CD4-positive, alpha-beta T cell treated with Interleukin-17A for 1 hour (primary cell): ENCODE measurements around the gene DTNA.
A peak's percentile ranks its signal among the peaks of the same experiment; 100 is the strongest.
"Not testable (repeated sequence)": the region's sequence is repeated elsewhere in the genome, so short reads cannot be mapped to it uniquely, and the experiment has no call there.

Experiments used
- DNase-seq: peaks from one replicate; pipeline ENCODE4 v3.0.0-alpha.2; 2020

DTNA gene

DNA sequence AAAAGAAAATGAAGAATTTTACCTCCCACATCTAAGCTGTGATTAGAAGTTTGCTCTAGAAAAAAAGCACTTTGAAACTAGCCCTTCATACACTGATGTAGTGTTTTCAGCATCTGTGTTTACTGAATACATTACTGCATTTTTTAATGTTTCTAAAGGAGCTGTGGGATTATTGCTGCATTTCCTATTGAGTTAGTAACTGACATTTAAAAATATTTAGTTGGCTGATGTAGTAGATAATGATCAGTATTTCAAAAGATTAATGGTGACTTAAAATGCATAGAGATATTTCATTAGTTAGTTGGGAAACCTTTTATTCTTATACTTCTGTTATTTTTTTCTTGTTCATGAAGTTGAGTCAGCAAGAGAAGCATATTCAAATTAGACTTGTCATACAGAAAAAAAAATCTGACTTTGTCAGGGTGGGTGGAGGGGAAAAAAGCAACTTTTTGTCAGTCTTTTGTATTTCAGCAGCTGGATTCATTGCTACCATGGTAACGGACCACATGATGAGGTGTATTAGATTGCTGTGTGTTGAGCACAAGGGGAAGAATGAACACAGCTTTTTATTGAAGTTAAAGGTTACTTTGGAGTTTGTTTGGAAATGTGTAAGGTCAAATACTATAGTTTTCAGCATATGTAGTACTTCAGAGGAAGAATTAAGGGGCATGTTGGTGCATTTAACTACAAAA, at the start of gene DTNA:
Gene DTNA (plus strand): TSS at position 549 of the 692 bp plus-strand sequence. CDS start 45,679 bp downstream, outside the sequence.
- DNase-seq: no peak

DNA sequence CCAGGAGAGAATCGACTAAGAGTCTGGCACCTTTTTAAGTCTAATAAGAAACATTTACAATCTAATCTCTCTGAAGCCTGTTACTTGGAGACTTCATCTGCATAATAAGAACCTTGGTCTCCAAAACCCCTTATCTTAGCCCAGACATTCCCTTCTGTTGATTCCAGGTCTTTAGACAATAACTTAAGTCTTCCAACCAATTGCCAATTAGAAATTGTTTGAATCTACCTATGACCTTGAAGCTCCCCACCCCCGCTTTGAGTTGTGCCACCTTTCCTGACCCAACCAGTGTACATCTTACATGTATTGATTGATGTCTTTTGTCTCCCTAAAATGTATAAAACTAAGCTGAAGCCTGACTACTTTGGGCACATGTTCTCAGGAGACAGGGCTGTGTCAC, 49.5 kb upstream of the DTNA start:
- DNase-seq: no peak

DNA sequence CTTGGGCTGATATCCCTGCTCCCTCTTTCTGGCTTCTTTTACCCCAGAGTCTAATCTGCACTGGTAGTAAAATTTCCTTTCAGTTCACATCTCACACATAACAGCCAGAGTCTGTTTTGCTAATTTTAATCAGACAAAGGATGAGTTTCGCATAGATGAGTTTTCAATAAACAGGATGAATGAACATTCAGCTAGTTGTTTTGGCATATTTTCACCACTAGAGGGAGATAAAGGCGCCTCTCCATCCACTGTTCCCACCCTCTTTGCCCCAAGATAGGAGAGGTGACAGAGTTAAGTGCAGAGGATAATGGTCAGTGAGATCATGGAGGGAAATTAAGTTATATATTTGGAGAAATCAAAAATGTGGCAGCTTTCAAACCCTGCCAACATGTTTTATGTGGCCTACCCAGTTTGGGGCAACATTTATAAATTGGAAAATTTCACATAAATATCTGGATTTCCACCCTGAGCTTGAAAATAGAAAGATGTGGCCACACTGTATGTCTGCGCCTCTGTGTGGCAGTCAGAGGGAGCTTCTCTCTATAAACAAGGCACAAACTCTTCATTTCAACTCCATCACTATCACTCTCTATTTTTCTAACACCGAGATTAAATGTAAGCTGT, 48.5 kb upstream of the DTNA start:
- DNase-seq: peak; percentile 20

DNA sequence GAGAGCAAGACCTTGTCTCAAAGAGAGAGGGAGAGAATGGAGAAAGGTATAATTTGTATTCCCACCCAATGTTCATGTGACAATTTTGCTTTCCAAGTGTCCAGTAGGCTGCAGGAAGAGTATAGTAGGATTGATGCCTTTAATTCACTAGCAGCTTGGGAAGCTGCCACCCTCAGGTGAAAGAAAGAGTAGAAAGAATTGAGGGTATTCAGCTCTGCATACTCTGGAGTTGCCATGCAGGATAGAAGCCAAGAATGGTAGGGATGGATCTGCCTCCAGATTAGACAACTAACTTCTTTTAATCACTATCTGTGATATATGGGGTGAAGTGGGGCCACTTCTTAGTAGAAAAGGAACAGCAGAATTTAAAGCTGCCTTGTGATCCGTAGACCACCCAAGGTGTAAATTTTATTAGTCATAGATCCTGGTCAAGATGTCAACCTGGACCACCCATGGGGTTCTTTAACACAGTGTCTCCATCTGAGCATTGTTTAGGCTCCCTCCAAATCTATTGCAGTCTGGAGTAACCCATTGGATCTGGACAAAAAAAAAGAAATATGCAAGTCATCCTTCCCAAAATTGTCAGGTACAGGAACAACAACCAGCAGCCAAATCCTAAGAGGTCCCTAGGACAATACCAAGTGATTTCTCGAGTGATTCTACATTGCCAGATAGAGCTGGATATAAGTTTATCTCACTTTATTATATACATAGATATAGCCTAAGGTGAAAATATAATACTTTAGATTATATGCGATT, 33.1 kb upstream of the DTNA start:
- no peak for DNase-seq

GRCh38 chr18:34689750-34690149, 20.3 kb upstream of the DTNA start:
- DNase-seq: peak; percentile 1

DNA sequence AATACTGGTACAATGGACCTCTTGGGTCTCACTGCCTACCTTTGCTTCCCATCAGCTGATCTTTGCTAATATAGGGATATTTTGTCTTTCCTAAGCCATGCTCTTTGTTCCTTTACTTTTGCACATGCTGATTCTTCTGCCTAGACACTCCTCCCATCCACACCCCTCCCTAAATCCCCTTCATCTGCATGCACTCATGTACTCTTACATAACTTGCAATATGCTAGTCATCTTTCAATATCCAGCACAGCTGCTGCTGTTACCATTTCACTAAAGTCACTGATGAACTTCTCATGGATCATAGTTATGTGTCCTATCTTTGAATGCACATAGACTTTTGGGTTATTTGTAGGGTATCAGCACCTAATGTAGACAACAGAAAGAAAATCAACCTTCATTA, 18.5 kb upstream of the DTNA start:
- no peak for DNase-seq

DNA sequence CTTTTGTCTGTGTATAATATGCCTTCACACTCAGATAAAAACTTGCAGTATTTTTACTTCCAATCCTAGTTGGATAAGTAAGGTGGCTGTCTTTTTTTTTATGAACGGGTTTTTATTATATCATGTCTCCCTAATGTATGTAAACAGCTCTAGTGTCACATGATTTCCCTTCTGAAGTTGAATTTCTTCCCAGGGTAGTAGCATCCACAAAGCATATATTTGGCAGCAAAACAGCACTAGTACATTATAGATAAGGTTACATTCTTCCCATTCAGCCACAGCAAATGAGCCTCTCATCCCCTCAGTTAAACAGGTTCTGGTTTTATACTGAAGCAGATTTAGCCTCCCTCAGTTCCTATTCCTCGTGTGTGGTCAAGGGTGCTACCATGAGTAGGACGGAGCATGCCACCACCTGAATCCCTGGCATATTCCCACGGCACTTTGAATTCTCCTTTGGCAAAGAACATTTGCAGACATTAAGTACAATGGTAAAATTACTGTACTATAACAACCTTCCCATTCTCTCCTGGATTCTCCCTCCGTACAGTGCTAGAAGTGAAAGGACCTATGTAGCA, 15.4 kb upstream of the DTNA start:
- DNase-seq: no peak

- DNase-seq: no peak
Observed at GRCh38 chr18:34695310-34695709, 14.8 kb upstream of the DTNA start.

DNA sequence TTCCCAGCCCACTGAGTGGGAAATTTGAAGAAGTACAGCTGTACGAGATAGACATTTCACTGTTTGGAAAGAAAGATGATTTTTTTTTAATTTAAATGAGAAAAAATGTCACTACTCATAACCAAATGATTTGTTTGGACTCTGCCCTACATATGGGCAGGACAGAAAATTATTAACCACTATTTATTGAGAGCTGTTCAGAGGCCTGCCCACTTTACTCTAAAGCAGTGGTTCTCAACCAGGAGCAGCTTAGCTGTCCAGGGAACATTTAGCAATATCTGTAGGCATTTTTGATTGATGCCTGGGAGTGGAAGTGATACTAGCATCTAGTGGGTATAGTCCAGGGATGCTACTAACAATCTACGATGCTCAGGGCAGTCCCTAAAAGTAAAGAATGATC, 13.4 kb upstream of the DTNA start:
- no peak for DNase-seq

- DNase-seq: no peak
Observed at GRCh38 chr18:34697233-34697632, 12.9 kb upstream of the DTNA start.

GRCh38 chr18:34697891-34698290, 12.2 kb upstream of the DTNA start:
- no peak for DNase-seq

- DNase-seq: no peak
Observed at GRCh38 chr18:34701911-34702310, 8.2 kb upstream of the DTNA start.

DNA sequence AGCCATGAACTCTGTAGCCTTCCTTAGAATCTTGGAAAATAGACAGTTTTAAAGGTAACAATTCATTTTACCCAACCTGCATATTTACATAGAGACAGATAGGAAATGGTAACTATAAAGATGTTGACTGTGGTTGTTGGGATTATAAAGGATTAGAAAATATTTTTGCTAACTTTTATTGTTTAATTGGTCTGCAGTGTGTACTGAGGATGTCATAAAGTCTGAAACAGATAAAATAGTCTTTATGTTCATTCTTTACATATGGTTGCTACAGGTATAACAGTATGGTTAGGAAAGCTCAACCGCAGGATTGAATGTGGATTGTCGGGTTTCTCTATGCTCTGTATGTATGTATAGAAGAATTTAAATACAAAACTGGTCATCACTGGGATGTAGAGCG, 7.3 kb upstream of the DTNA start:
- no peak for DNase-seq

- DNase-seq: no peak
Observed at GRCh38 chr18:34704074-34704473, 6.0 kb upstream of the DTNA start.

- no peak for DNase-seq
Observed at GRCh38 chr18:34704823-34705222, 5.3 kb upstream of the DTNA start.

DNA sequence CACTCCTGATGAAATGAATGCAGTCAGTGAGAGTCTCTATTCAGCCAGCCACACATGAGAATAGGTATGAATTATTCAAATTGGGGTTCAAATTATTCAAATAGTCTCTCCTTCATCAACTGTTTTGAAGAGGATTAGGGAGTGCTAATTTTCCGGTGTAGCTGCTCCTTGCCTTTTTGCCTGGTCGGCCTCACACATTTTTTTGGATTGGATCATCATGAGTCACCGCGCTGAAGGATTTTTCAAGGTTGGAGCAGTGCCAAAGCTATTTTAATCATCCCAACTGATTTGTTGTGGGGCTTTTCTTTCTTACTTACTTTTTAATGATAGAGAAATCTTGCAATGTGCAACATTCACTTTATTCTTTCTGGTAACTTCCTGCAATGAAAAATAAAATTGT, 2.4 kb upstream of the DTNA start:
- DNase-seq: no peak

DNA sequence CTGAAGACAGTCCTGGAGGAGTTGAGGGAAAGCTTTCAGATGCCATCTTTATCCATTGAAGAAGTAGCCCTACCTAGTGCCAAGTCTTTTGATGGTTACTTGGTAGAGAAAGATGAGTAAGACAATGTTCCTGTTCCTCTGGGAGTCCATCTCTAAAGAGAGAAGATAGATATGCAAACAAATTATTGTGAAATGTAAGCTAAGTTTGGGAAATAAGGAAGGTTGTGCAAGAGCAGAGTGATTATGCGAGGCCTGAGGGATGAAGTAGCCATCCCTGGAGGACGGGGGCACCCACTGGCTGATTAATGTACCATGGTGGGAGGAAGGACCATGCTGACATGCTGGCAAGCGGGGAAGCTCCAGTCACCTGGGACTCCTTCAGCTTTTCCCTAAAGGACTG, 994 bp upstream of the DTNA start:
- no peak for DNase-seq

DNA sequence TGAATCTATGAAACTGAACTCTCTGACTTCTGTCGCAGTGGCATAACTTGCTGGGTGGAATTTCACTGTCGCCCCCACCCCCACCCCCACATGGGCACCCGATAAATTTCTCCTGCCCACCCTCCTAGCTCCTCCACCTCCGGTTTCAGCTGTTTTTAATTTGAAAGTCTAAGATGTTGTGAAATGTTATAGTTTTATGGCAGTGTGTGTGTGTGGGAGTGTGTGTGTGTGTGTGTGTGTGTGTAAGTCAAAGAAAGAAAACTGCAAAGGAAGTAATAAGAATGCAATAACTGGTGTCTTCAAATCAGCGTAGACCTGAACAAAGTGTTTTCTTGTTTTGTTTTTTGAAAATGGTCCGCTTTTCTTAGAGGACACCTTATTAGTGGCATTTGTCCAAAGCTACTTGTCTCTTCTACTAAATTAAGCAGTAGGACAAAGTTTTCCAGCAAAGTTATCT, 388 bp downstream of the DTNA start:
- DNase-seq: no peak

GRCh38 chr18:34710934-34711333, 836 bp downstream of the DTNA start:
- DNase-seq: no peak

GRCh38 chr18:34716111-34716510, 6.0 kb downstream of the DTNA start:
- not testable (repeated sequence) for DNase-seq

DNA sequence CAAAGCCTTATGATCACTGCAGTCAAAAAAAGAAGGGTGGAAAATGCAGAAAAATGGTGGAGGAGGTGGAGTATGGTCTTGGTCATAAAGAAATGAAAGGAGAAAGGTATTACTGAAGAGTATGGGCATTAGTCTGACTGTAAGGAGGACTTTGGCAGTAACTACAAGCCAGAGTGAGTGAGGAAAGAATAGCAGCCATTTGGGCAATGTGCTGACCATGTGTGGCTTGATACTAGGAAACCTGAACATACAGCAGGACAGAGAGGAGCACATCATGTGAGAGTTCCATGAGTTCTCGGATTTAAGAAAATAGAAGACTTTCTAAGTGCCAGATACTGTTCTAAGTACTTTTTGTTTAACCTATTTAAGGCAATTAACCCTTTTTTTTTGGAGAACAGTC, 8.5 kb downstream of the DTNA start:
- no peak for DNase-seq

DNA sequence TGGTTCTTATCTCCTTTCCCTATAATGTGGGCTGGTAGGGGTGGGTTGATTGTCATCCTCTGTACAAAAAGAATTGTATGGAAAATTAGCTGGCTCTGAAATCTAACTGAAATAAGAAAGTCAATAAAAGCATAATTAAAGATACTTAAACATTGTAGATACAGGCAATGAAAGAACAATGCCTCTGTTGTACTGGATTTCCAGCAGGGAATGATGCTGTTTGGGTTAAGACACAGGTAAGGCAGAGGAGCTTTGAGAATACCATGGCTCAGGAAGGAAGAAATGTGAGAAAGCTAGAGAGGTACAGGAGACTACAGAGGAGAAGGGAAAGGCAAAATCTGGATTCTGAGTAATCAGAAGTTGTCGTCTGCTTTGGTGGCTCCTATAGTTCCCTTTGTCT, 10.1 kb downstream of the DTNA start:
- DNase-seq: no peak

GRCh38 chr18:34723143-34723542, 13.0 kb downstream of the DTNA start:
- no peak for DNase-seq

- DNase-seq: not testable (repeated sequence)
Observed at GRCh38 chr18:34725737-34726136, 15.6 kb downstream of the DTNA start.
